IMR-90 (cell line): ENCODE results near the gene SMTNL1. TPM values are rescaled to one million over a fixed set of nuclear protein-coding genes. Genes with fewer than 3 reads are reported as not detected.

Experiments used
- ATAC-seq: fragments of 200-7000 bp; cut with Tn5 transposase; 2 replicates; pipeline ENCODE4 v1.9.1; 2020; ENCODE audit warnings: low read depth, mild to moderate bottlenecking, moderate library complexity
- BruUV-seq: library from RNA; stranded (reverse); fragments of 400-500 nt; replicated peaks from 2 replicates; lab custom pipeline; 2021; lab: Mats Ljungman, UMichigan
- CTCF ChIA-PET: fragments of 300-600 bp; formaldehyde crosslinking; extraction: SDS; loops from one replicate; lab custom pipeline; 2021; ENCODE audit warnings: antibody characterized with exemption; lab: Yijun Ruan, JAX
- POLR2A ChIA-PET: fragments of 300-600 bp; sonication (Branson Sonifier 250); formaldehyde crosslinking; loops from one replicate; lab custom pipeline; 2022; ENCODE audit warnings: antibody characterized with exemption; ENCODE audit not compliant: unreplicated experiment; lab: Charles Lee
- DNase-seq: peaks from one replicate; pipeline ENCODE4 v3.0.0; 2013
- H2AFZ ChIP-seq: replicated peaks from 2 replicates; pipeline ENCODE3; 2013; ENCODE audit warnings: low read length, mild to moderate bottlenecking; ENCODE audit not compliant: poor library complexity
- H2AK5ac ChIP-seq: 2 replicates; pipeline ENCODE4 v1.6.1; 2013; ENCODE audit warnings: low read depth, low read length, inconsistent platforms
- H2AK9ac ChIP-seq: replicated peaks from 2 replicates; pipeline ENCODE3; 2013; ENCODE audit warnings: mild to moderate bottlenecking, low read depth, low read length, moderate library complexity; ENCODE audit not compliant: poor library complexity
- H2BK120ac ChIP-seq: 2 replicates; pipeline ENCODE4 v1.6.1; 2013; ENCODE audit warnings: low read depth, low read length, inconsistent platforms
- H2BK15ac ChIP-seq: 3 replicates; pipeline ENCODE4 v1.6.1; 2013; ENCODE audit warnings: low read depth, low read length, inconsistent platforms
- H2BK20ac ChIP-seq: 2 replicates; pipeline ENCODE4 v1.6.1; 2013; ENCODE audit warnings: low read depth, mild to moderate bottlenecking, inconsistent platforms, low read length, moderate library complexity
- H2BK5ac ChIP-seq: 2 replicates; pipeline ENCODE4 v1.6.1; 2013; ENCODE audit warnings: mild to moderate bottlenecking, low read depth, low read length, inconsistent platforms; ENCODE audit not compliant: poor library complexity, severe bottlenecking
- H3K14ac ChIP-seq: replicated peaks from 2 replicates; pipeline ENCODE4 v1.6.1; 2013; ENCODE audit warnings: low read depth, low read length, inconsistent platforms
- H3K18ac ChIP-seq: 2 replicates; pipeline ENCODE4 v1.6.1; 2013; ENCODE audit warnings: low read depth, low read length, control low read depth
- H3K23ac ChIP-seq: 2 replicates; pipeline ENCODE4 v1.6.1; 2013; ENCODE audit warnings: low read depth, low read length, inconsistent platforms
- H3K27ac ChIP-seq: 2 replicates; pipeline ENCODE4 v1.5.1; 2013; ENCODE audit warnings: mild to moderate bottlenecking, control low read depth, low read length; ENCODE audit not compliant: insufficient read depth
- H3K27me3 ChIP-seq: 2 replicates; pipeline ENCODE4 v1.6.1; 2013; ENCODE audit warnings: low read length; ENCODE audit not compliant: control insufficient read depth, insufficient read depth
- H3K36me3 ChIP-seq: 2 replicates; pipeline ENCODE4 v1.6.1; 2013; ENCODE audit warnings: low read length, mixed read lengths; ENCODE audit not compliant: control insufficient read depth, insufficient read depth
- H3K4ac ChIP-seq: 2 replicates; pipeline ENCODE4 v1.6.1; 2013; ENCODE audit warnings: low read depth, low read length, inconsistent platforms
- H3K4me1 ChIP-seq: 2 replicates; pipeline ENCODE4 v1.6.1; 2013; ENCODE audit warnings: low read length, mixed read lengths; ENCODE audit not compliant: control insufficient read depth, insufficient read depth
- H3K4me2 ChIP-seq: 2 replicates; pipeline ENCODE4 v1.6.1; 2013; ENCODE audit warnings: low read depth, mild to moderate bottlenecking, control low read depth, low read length, moderate library complexity
- H3K4me3 ChIP-seq: 2 replicates; pipeline ENCODE4 v1.5.1; 2013; ENCODE audit warnings: low read depth, mild to moderate bottlenecking, control low read depth, low read length, moderate library complexity; ENCODE audit not compliant: insufficient read depth
- H3K56ac ChIP-seq: 2 replicates; pipeline ENCODE4 v1.6.1; 2013; ENCODE audit warnings: low read length, inconsistent platforms; ENCODE audit not compliant: insufficient read depth; ENCODE audit errors: extremely low read depth
- H3K79me1 ChIP-seq, 2 experiments: 2 replicates each; pipeline ENCODE4 v1.6.1; 2013; ENCODE audit warnings: low read length in 2 of 2, inconsistent platforms in 1 of 2, low read depth in 1 of 2
- H3K9ac ChIP-seq: 2 replicates; pipeline ENCODE4 v1.6.1; 2013; ENCODE audit warnings: low read depth, low read length, control low read depth
- H3K9me1 ChIP-seq: 2 replicates; pipeline ENCODE4 v1.6.1; 2013; ENCODE audit warnings: low read length, inconsistent platforms; ENCODE audit not compliant: insufficient read depth
- H3K9me3 ChIP-seq: 2 replicates; pipeline ENCODE4 v1.6.1; 2013; ENCODE audit warnings: low read length; ENCODE audit not compliant: control insufficient read depth, insufficient read depth
- H4K20me1 ChIP-seq: 2 replicates; pipeline ENCODE4 v1.6.1; 2013; ENCODE audit warnings: low read length, inconsistent platforms; ENCODE audit not compliant: insufficient read depth
- H4K5ac ChIP-seq: 2 replicates; pipeline ENCODE4 v1.6.1; 2013; ENCODE audit warnings: mild to moderate bottlenecking, low read depth, low read length, control low read depth
- H4K8ac ChIP-seq, 2 experiments: 2 replicates each; pipeline ENCODE4 v1.6.1; 2013; ENCODE audit warnings: low read depth in 2 of 2, low read length in 2 of 2, control low read depth in 1 of 2, inconsistent platforms in 1 of 2
- H4K91ac ChIP-seq: 2 replicates; pipeline ENCODE4 v1.6.1; 2013; ENCODE audit warnings: low read depth, low read length, inconsistent platforms; ENCODE audit not compliant: insufficient read depth
- ELK1 ChIP-seq: fragments of 150-350 bp; IDR thresholded peaks from 2 replicates; pipeline ENCODE4 v1.6.1; 2016; ENCODE audit warnings: low read depth, mild to moderate bottlenecking, low read length, moderate library complexity, borderline replicate concordance
- MAZ ChIP-seq: IDR thresholded peaks from 2 replicates; pipeline ENCODE4 v1.6.1; 2012; ENCODE audit warnings: low read depth, mild to moderate bottlenecking, low read length, improper control_type of control experiment, moderate library complexity, borderline replicate concordance
- MXI1 ChIP-seq: IDR thresholded peaks from 2 replicates; pipeline ENCODE4 v1.6.1; 2012; ENCODE audit warnings: low read depth, mild to moderate bottlenecking, low read length, moderate library complexity, borderline replicate concordance
- POLR2A ChIP-seq: IDR thresholded peaks from 2 replicates; pipeline ENCODE4 v1.6.1; 2012; ENCODE audit warnings: mild to moderate bottlenecking, low read depth, low read length
- RCOR1 ChIP-seq: IDR thresholded peaks from 2 replicates; pipeline ENCODE4 v1.6.1; 2012; ENCODE audit warnings: mild to moderate bottlenecking, low read length, improper control_type of control experiment; ENCODE audit not compliant: insufficient replicate concordance
- WGBS, 2 experiments: methylation state at CpG; one replicate each; pipeline versions ENCODE4 v1.1.5 to v1.1.7; 2013; ENCODE audit warnings: missing lambda C conversion rate in 2 of 2; ENCODE audit not compliant: insufficient read length in 1 of 2; ENCODE audit errors: extremely low coverage in 2 of 2; 5-methylcytosine and 5-hydroxymethylcytosine counted together
- dilution Hi-C: fragments of 300-500 bp; cut with HindIII; formaldehyde crosslinking; loops from one replicate; pipeline ENCODE4 v1.14.3; 2018; ENCODE audit warnings: low sequenced_read_pairs; ENCODE audit not compliant: unreplicated experiment
- in situ Hi-C: fragments of 300-500 bp; cut with MboI; formaldehyde crosslinking; loops from 3 replicates; pipeline ENCODE4 v1.14.3; 2019; ENCODE audit warnings: low sequenced_read_pairs, inconsistent platforms, mixed read lengths
- intact Hi-C: fragments of 100-400 bp; cut with micrococcal nuclease; formaldehyde crosslinking; loops from 2 replicates; pipeline ENCODE4 v1.10.0; 2022
- polyA plus RNA-seq, 3 experiments: library from polyadenylated mRNA; depleted of rRNA; stranded (reverse); fragments of >200 nt; gene quantifications; 2 replicates each; pipeline ENCODE4 v1.2.3, GENCODE V29; 2012; ENCODE audit warnings: low replicate concordance in 1 of 3
- total RNA-seq: library from RNA; depleted of rRNA; stranded (reverse); fragments of >200 nt; gene quantifications from 2 replicates; pipeline ENCODE4 v1.2.3, GENCODE V29; 2012

SMTNL1 gene
- total and polyA plus RNA-seq, 2 of the 4 experiments (the other 2 are of a cell fraction), result not detected

- Histone ChIP-seq H2AK9ac (peak overlapping the region; percentile 98), H2BK15ac (no peak overlapping the region; the same call in 1 of the 3 replicates), H3K18ac (peak overlapping the region; percentile 42), H4K91ac (peak overlapping the region; percentile 89), H3K36me3 (peaks cover 4% of the 10 kb centered on the region; the same call in 1 of the 2 replicates), H3K23ac (peak overlapping the region; percentile 96), H3K27ac (peak overlapping the region; percentile 63), H3K9ac (peak overlapping the region; percentile 90), H3K9me1 (no peaks in the 10 kb centered on the region; the same call in 1 of the 2 replicates), H2BK20ac (no peak overlapping the region), H3K4me2 (peak overlapping the region; percentile 91), H3K27me3 (no peaks in the 10 kb centered on the region), H2BK120ac (peak overlapping the region; percentile 42), H4K8ac (peak overlapping the region; percentile 77 to 96; a peak in 3 of 4 replicates), H3K9me3 (no peaks in the 10 kb centered on the region), H4K5ac (peak overlapping the region; percentile 28; the same call in 1 of the 2 replicates), H3K4me3 (peak overlapping the region; percentile 95), H3K4ac (peak overlapping the region; percentile 77), H3K56ac (peak overlapping the region; percentile 91), H3K79me1 (peaks cover 7 to 24% of the 10 kb centered on the region in 2 experiments; a peak in 3 of 4 replicates), H4K20me1 (peaks cover 7% of the 10 kb centered on the region; the same call in 1 of the 2 replicates), H3K14ac (peak overlapping the region; percentile 83), H2BK5ac (peak overlapping the region; percentile 6), H2AK5ac (peak overlapping the region; percentile 46; the same call in 1 of the 2 replicates), H2AFZ (peak overlapping the region; percentile 94), H3K4me1 (no peaks in the 10 kb centered on the region; the same call in 1 of the 2 replicates)
- DNase-seq (peak; percentile 24), ATAC-seq (peak; percentile 71)
- intact Hi-C loops (no loop called here), in situ Hi-C loops (loop anchor here (25.0 kb wide), 1 partner anchor 677 kb away; no protein-coding TSS in a partner anchor), dilution Hi-C loops (no loop called here)
- ChIA-PET POLR2A (interaction anchor here (0.6 kb wide), 1 partner anchor 250 kb away, joined by 4 read pairs; no protein-coding TSS in a partner anchor), CTCF (interaction anchor here (0.6 to 3.0 kb wide), 4 partner anchors 12 to 122 kb away, joined by 3 to 17 read pairs (median 9); no protein-coding TSS in a partner anchor)
- BruUV-seq, result no TSS peak
- TF ChIP-seq MAZ, result peak; percentile 25; the same call in 1 of the 2 replicates
- TF ChIP-seq RCOR1, result no peak
- TF ChIP-seq ELK1, result 0 out of 2 replicates have a peak, but pooled peaks have one; percentile 65
- no peak for TF ChIP-seq POLR2A
- 0 out of 2 replicates have a peak, but pooled peaks have one; percentile 7 for TF ChIP-seq MXI1
- 0% methylated on average over 7 of the region's 57 CpGs; no CpG with 5 or more reads in 1 of the 2 experiments for WGBS, 2 experiments
These were observed 22.7 kb upstream of the SMTNL1 start for GRCh38 chr11:57514538-57515331.
